Transverse colon (tissue), 4 donors: ENCODE data around the gene LTN1. TPM values are rescaled to one million over a fixed set of nuclear protein-coding genes. Genes with fewer than 3 reads are reported as not detected.

ENCODE experiments used
- DNase-seq: peaks from one replicate; pipeline ENCODE4 v3.0.0-alpha.2; 2019
- H3K27ac ChIP-seq, 4 donors: fragments of 200-600 bp; sonication (generic); 2 replicates each; pipeline ENCODE4 v1.5.1; 2016 to 2018; ENCODE audit warnings: inconsistent platforms in 4 of 4
- H3K27me3 ChIP-seq: fragments of 200-600 bp; sonication (generic); 2 replicates; pipeline ENCODE4 v1.5.1; 2017; ENCODE audit warnings: inconsistent platforms
- H3K36me3 ChIP-seq, 4 donors: fragments of 200-600 bp; sonication (generic); 2 replicates each; pipeline ENCODE4 v1.5.1; 2017 to 2019; ENCODE audit warnings: inconsistent platforms in 4 of 4
- H3K4me1 ChIP-seq, 4 donors: fragments of 200-600 bp; sonication (generic); 2 replicates each; pipeline ENCODE4 v1.5.1; 2017 to 2020; ENCODE audit warnings: inconsistent platforms in 4 of 4
- H3K4me3 ChIP-seq, 4 donors: fragments of 200-600 bp; sonication (generic); 1 replicate in 1 of 4; 2 replicates in 3 of 4; pipeline versions ENCODE4 v1.5.1 to v1.6.1; 2017 to 2019; ENCODE audit warnings: inconsistent platforms in 4 of 4
- H3K9me3 ChIP-seq, 2 donors: fragments of 200-600 bp; sonication (generic); 2 replicates each; pipeline ENCODE4 v1.5.1; 2017 to 2019; ENCODE audit warnings: inconsistent platforms in 2 of 2
- EP300 ChIP-seq: sonication (generic); formaldehyde crosslinking; IDR thresholded peaks from one replicate; pipeline ENCODE4 v1.6.1; 2017; ENCODE audit warnings: antibody characterized with exemption, low read depth
- POLR2A ChIP-seq: fragments of 450-650 bp; IDR thresholded peaks from one replicate; pipeline ENCODE4 v1.6.1; 2016; ENCODE audit warnings: antibody characterized with exemption, mild to moderate bottlenecking, moderate library complexity
- POLR2AphosphoS5 ChIP-seq, 3 donors: sonication (generic); formaldehyde crosslinking; IDR thresholded peaks; one replicate each; pipeline ENCODE4 v1.6.1; 2016; ENCODE audit warnings: antibody characterized with exemption in 3 of 3
- WGBS, 2 donors: methylation state at CpG; one replicate each; pipeline ENCODE4 v1.1.5; 2018; ENCODE audit warnings: low coverage in 1 of 2; 5-methylcytosine and 5-hydroxymethylcytosine counted together
- in situ Hi-C, 4 donors: fragments of 200-750 bp; cut with MboI; loops; one replicate each; pipeline versions ENCODE4 v1.15.0 to v1.15.1; 2017; ENCODE audit warnings: low sequenced_read_pairs in 3 of 4, low pct_ligation_motif_present in 1 of 4, low pct_unique_long_range_greater_than_20kb in 1 of 4
- intact Hi-C: fragments of 100-400 bp; cut with DNase I; formaldehyde crosslinking; loops from one replicate; pipeline ENCODE4 v1.15.1; 2023; ENCODE audit warnings: low total_unique reads
- total RNA-seq, 4 donors: library from RNA; depleted of rRNA; stranded (reverse); fragments of >200 nt; gene quantifications; one replicate each; pipeline ENCODE4 v1.1.0, GENCODE V29; 2016
- TF ChIP-seq, protein P1 (sequence below), 5 experiments: fragments of 200-600 bp in 3 of 5; fragments of 450-650 bp in 2 of 5; sonication (generic) in 3 of 5; IDR thresholded peaks; 1 replicate in 2 of 5; 2 replicates in 3 of 5; pipeline ENCODE4 v1.5.1; 2016 to 2017; ENCODE audit warnings: antibody characterized with exemption in 5 of 5, inconsistent platforms in 3 of 5, mild to moderate bottlenecking in 2 of 5, moderate library complexity in 1 of 5

LTN1 gene
- total RNA-seq, 4 donors from 2014 or later = 13.9 to 36.5 (median 22.1) TPM

DNA sequence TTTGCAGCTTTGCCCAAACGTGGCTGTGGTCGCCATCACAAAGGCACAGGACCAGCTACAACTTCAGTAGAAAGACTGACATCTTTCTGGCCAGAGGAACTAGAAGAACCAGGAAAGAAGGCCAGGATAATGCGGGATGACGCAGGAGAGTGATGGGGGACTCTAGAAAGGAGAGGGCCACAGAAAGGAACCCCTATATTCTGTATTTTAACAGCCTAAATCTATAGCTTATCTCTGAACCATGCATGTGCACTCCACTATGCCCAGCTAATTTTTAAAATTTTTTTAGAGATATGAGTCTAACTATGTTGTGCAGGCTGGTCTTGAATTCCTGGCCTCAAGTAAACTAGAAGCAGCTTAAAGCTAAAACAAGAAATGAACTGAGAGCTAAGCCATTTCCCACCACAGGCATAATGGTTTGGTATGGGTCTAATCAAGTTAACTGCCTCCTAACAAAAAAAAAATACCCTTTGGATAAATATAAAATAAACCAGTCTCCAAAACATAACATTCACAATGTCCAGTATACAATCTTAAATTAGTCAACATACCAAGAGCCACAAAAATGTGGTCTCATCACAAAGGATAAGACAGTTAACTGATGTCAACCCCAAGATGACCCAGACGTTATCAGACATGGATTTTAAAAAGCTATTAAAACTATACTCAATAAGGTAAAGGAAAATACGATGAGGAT, 18.0 kb downstream of the LTN1 start:
- DNase-seq = no peak
- H3K36me3 ChIP-seq = peaks cover 0 to 77% (median 22%) of the 10 kb centered on the region in 4 donors
- intact Hi-C loops = no loop called here
- H3K4me3 ChIP-seq = no peak overlapping the region
- TF ChIP-seq, protein P1, sequence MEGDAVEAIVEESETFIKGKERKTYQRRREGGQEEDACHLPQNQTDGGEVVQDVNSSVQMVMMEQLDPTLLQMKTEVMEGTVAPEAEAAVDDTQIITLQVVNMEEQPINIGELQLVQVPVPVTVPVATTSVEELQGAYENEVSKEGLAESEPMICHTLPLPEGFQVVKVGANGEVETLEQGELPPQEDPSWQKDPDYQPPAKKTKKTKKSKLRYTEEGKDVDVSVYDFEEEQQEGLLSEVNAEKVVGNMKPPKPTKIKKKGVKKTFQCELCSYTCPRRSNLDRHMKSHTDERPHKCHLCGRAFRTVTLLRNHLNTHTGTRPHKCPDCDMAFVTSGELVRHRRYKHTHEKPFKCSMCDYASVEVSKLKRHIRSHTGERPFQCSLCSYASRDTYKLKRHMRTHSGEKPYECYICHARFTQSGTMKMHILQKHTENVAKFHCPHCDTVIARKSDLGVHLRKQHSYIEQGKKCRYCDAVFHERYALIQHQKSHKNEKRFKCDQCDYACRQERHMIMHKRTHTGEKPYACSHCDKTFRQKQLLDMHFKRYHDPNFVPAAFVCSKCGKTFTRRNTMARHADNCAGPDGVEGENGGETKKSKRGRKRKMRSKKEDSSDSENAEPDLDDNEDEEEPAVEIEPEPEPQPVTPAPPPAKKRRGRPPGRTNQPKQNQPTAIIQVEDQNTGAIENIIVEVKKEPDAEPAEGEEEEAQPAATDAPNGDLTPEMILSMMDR (IDR thresholded peaks at IDR 0.05) = no peak
- TF ChIP-seq POLR2A = no peak
- no peak for TF ChIP-seq POLR2AphosphoS5 (IDR thresholded peaks at IDR 0.05)
- no peak for TF ChIP-seq EP300
- no peaks in the 10 kb centered on the region for H3K4me1 ChIP-seq
- in situ Hi-C loops = loop anchor here in 1 of 4 donors (25.0 kb wide), 1 partner anchor 462 kb away; no protein-coding TSS in a partner anchor
- 90 to 91% methylated on average over 4 to 6 of the region's 6 CpGs for WGBS, 2 donors
- H3K27me3 ChIP-seq = no peaks in the 10 kb centered on the region
- no peaks in the 10 kb centered on the region for H3K9me3 ChIP-seq
- H3K27ac ChIP-seq = no peak overlapping the region

DNA sequence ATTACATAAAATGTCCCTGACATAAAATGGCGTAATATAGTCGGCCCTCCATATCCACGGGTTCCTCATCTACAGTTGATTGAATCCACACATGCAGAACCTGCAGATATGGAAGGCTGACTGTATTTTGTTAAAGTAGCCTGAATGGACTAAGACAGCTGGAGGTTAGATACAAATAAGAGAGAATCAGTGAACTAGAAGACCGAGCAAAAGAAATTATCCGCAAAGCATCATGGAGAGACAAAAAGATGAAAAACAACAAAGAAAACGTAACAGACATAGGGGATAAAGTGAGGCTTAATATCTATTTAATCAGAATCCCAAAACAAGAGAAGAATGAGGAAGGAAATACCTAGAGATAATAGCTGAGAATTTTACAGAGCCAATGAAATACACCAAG, 20.3 kb downstream of the LTN1 start:
- Histone ChIP-seq H3K36me3 (peaks cover 0 to 88% (median 28%) of the 10 kb centered on the region in 4 donors), H3K27me3 (no peaks in the 10 kb centered on the region), H3K4me3 (no peak overlapping the region), H3K27ac (no peak overlapping the region), H3K4me1 (no peaks in the 10 kb centered on the region), H3K9me3 (no peaks in the 10 kb centered on the region)
- intact Hi-C loops (no loop called here), in situ Hi-C loops (loop anchor here in 1 of 4 donors (25.0 kb wide), 1 partner anchor 460 kb away; no protein-coding TSS in a partner anchor)
- no peak for DNase-seq
- WGBS, 2 donors = 99 to 100% methylated on average over 4 to 6 of the region's 6 CpGs
- TF ChIP-seq POLR2A = no peak
- no peak for TF ChIP-seq POLR2AphosphoS5 (IDR thresholded peaks at IDR 0.05)
- TF ChIP-seq, protein P1 (IDR thresholded peaks at IDR 0.05) = no peak
- TF ChIP-seq EP300 = no peak

DNA sequence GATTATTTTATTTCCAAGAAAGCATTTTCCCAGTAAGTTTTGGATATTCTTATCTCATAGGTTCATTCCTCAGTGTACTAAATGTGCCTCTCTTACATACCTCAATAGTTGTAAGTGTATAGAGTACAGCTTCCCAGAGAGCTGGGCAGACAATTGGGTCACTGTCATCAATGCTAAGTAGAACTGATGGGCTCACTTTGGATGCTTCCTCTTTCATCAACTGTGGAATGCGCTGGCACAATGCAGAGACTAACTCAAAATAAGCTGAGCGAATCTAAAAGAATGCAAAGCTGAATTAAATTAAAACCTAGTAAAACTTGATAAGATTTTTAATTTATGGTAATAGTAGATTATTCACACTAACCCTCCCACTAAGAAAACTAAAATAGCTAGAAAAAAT, 21.5 kb downstream of the LTN1 start:
- no peaks in the 10 kb centered on the region for H3K27me3 ChIP-seq
- WGBS, 2 donors = 90 to 95% methylated on average over 2 of the region's 2 CpGs
- H3K36me3 ChIP-seq = peaks cover 0 to 88% (median 34%) of the 10 kb centered on the region in 4 donors
- no peak for TF ChIP-seq EP300
- TF ChIP-seq, protein P1 (IDR thresholded peaks at IDR 0.05) = no peak
- TF ChIP-seq POLR2AphosphoS5 (IDR thresholded peaks at IDR 0.05) = no peak
- TF ChIP-seq POLR2A = no peak
- intact Hi-C loops = no loop called here
- DNase-seq = no peak
- no peaks in the 10 kb centered on the region for H3K4me1 ChIP-seq
- in situ Hi-C loops = loop anchor here in 1 of 4 donors (25.0 kb wide), 1 partner anchor 459 kb away; no protein-coding TSS in a partner anchor
- H3K4me3 ChIP-seq = no peak overlapping the region
- H3K9me3 ChIP-seq = no peaks in the 10 kb centered on the region
- H3K27ac ChIP-seq = no peak overlapping the region

DNA sequence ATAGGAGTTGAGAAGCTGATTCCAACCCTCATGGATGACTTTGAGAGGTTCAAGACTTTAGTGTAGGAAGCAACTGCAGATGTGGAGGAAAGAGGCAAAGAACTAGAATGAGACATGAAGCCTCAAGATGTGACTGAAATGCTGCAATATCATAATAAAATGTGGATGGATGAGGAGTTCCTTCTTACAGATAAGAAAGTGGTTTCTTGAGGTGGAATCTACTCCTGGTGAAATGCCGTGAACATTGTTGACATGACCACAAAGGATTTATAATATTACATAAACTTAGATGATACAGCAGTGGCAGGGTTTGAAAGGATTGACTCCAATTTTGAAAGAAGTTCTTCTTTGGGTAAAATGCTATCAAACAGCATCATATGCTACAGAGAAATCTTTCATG, 28.8 kb downstream of the LTN1 start:
- DNase-seq = no peak
- H3K4me3 ChIP-seq = no peak overlapping the region
- H3K27me3 ChIP-seq = no peaks in the 10 kb centered on the region
- H3K36me3 ChIP-seq = peaks cover 0 to 73% (median 31%) of the 10 kb centered on the region in 4 donors
- no peak overlapping the region for H3K27ac ChIP-seq
- in situ Hi-C loops (loop anchor here in 1 of 4 donors (25.0 kb wide), 1 partner anchor 452 kb away; no protein-coding TSS in a partner anchor), intact Hi-C loops (no loop called here)
- no peaks in the 10 kb centered on the region for H3K4me1 ChIP-seq
- H3K9me3 ChIP-seq = no peaks in the 10 kb centered on the region
- TF ChIP-seq, protein P1 (IDR thresholded peaks at IDR 0.05) = no peak
- no peak for TF ChIP-seq POLR2AphosphoS5 (IDR thresholded peaks at IDR 0.05)
- no peak for TF ChIP-seq EP300
- no peak for TF ChIP-seq POLR2A
- WGBS, 2 donors = 95 to 100% methylated on average over 1 of the region's 1 CpG
